ENCODE data around the gene CCR7. TPM values are rescaled to one million over a fixed set of nuclear protein-coding genes. Genes with fewer than 3 reads are reported as not detected.

CCR7 gene
- total and polyA plus RNA-seq, 2 experiments from 2014 or later = 0.68 TPM; not detected in 1

DNA sequence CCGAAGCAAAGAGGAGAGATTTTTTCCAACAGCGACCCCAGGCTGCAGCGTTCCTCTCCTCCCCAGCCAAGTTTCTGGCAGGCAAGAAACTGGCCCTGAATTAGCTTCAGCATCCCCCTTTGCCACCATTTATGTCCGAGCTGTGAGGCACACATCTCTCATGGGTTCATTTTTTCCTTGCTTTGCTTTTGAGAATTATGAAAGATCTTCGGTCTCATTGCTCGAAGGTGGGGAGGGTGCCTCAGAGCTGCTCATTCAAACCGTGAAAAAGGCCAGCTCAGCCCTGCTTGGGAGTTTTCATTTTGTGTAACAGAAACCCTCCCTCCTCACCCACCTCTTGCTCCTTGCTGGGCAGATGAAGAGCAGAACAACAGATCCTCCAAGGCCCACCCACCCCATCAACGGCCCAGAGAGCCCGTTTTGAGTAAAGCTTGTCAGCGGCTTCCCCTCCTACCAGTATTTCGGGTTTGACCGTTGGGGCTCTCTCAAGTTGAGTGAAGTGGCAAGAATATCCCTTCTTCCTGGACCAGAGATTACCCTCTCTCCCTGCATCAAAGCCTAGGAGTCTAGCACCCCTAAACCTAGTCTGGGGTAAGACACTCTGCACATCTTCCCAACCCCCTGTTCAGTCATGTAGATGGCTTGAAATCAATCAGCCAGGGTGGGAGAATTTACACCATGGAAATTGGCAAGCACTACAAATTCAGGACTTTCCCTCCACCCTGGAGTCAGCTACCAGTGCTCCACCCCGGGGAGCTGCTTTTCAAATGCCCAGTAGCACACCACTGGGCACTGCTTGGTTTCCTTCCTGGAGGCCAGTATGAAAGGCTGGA, 1.8 kb downstream of the CCR7 start:
- Histone ChIP-seq H3K9me2 (ENCODE audit: insufficient read depth) (no peaks in the 10 kb centered on the region), H3K27ac (no peak overlapping the region), H3K79me2 (ENCODE audit: insufficient read depth) (no peaks in the 10 kb centered on the region), H3F3A (ENCODE audit: insufficient read depth) (0 out of 2 replicates have a peak, but pooled peaks cover 4% of the 10 kb centered on the region), H3K27me3 (replicated peaks; ENCODE audit: insufficient read depth) (peaks cover 8% of the 10 kb centered on the region), H3K4me3 (no peak overlapping the region), H2AFZ (no peak overlapping the region), H4K20me1 (ENCODE audit: insufficient read depth) (no peaks in the 10 kb centered on the region), H3K9me3 (ENCODE audit: low read depth) (no peaks in the 10 kb centered on the region), H3K36me3 (ENCODE audit: low read depth) (no peaks in the 10 kb centered on the region), H3K9ac (no peak overlapping the region), H3K4me2 (ENCODE audit: unreplicated experiment) (no peak overlapping the region), H3K4me1 (ENCODE audit: insufficient read depth) (peaks cover 12% of the 10 kb centered on the region)
- TF ChIP-seq EZH2phosphoT487 (IDR thresholded peaks at IDR 0.05; ENCODE audit: insufficient read depth, low read depth) (no peak), EZH2 (IDR thresholded peaks at IDR 0.05; ENCODE audit: insufficient read depth, poor library complexity, severe bottlenecking) (no peak)
- in situ Hi-C loops (cut with MboI) = no loop called here
- 80% methylated on average over 13 of the region's 13 CpGs for WGBS, 2 experiments (ENCODE audit: low coverage in 1 of 2, low lambda C conversion rate in 2 of 2, missing lambda C conversion rate in 2 of 2)
- no peak for DNase-seq

DNA sequence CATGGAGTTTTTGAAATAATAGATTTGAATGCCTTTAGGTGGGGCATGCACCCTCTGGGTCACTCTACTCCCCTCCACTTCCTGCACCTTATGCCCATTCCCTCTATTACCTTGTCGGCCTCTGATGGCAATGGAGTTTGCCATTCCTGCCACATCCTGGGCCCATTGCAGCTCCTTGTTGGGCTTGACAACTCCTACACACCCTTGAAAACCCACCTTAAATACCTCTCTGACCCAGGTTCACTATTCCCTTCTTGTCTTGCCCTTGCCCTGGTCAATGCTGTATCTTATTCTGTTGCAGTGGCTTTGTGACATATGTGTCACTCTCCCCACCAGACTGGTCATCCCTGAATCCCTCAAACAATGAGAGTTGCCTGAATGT, 2.4 kb downstream of the CCR7 start:
- H3K9ac ChIP-seq = no peak overlapping the region
- no peak for TF ChIP-seq EZH2phosphoT487 (IDR thresholded peaks at IDR 0.05; ENCODE audit: insufficient read depth, low read depth)
- TF ChIP-seq EZH2 (IDR thresholded peaks at IDR 0.05; ENCODE audit: insufficient read depth, poor library complexity, severe bottlenecking) = no peak
- in situ Hi-C loops (cut with MboI) = no loop called here
- H3K27me3 ChIP-seq (replicated peaks; ENCODE audit: insufficient read depth) = peaks cover 8% of the 10 kb centered on the region
- no peaks in the 10 kb centered on the region for H3K36me3 ChIP-seq (ENCODE audit: low read depth)
- H3K4me2 ChIP-seq (ENCODE audit: unreplicated experiment) = no peak overlapping the region
- H2AFZ ChIP-seq = no peak overlapping the region
- H4K20me1 ChIP-seq (ENCODE audit: insufficient read depth) = no peaks in the 10 kb centered on the region
- WGBS, 2 experiments (ENCODE audit: low coverage in 1 of 2, low lambda C conversion rate in 2 of 2, missing lambda C conversion rate in 2 of 2) = 87 to 100% methylated on average over 1 of the region's 1 CpG
- no peaks in the 10 kb centered on the region for H3K9me2 ChIP-seq (ENCODE audit: insufficient read depth)
- no peaks in the 10 kb centered on the region for H3K79me2 ChIP-seq (ENCODE audit: insufficient read depth)
- H3K27ac ChIP-seq = no peak overlapping the region
- H3F3A ChIP-seq (ENCODE audit: insufficient read depth) = 0 out of 2 replicates have a peak, but pooled peaks cover 4% of the 10 kb centered on the region
- H3K9me3 ChIP-seq (ENCODE audit: low read depth) = no peaks in the 10 kb centered on the region
- peaks cover 12% of the 10 kb centered on the region for H3K4me1 ChIP-seq (ENCODE audit: insufficient read depth)
- no peak for DNase-seq
- H3K4me3 ChIP-seq = no peak overlapping the region

DNA sequence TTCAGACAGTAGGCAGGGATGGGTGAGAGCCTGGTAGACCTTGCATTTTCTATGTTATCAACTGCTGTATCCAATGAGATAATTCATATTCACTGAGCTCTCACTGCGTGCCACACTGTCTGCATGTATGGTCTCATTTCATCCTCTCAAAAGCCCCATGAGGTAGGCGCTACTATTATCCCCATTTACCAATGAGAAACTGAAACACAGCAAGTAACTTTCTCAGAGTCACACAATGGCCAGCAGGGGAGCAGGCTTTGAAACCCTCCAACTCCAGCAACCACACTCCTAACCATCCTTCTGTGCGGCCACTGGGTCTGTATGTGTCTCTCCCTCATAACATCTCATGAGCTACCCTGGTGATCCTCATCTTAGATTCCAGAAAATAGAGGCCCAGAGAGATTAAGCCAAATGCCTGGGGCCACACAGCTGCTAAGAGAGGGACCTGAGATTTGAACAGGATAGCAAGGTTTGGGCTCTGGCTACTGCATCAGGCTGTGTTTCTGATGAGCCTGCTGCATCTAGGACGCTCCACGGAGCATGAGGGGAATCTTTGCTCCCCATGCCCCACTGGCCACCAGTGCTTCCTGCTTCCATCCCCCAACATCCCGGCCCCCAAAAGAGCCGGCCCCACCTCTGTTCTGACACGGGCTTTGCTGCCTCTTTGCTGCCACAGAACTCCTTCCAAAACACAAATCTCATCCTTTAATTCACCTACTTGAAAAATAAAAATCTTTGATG, 3.2 kb downstream of the CCR7 start:
- Histone ChIP-seq H3K27ac (no peak overlapping the region), H3K9me3 (ENCODE audit: low read depth) (no peaks in the 10 kb centered on the region), H3K4me1 (ENCODE audit: insufficient read depth) (peaks cover 13% of the 10 kb centered on the region), H3K79me2 (ENCODE audit: insufficient read depth) (no peaks in the 10 kb centered on the region), H3F3A (ENCODE audit: insufficient read depth) (0 out of 2 replicates have a peak, but pooled peaks cover 4% of the 10 kb centered on the region), H3K9me2 (ENCODE audit: insufficient read depth) (no peaks in the 10 kb centered on the region), H3K36me3 (ENCODE audit: low read depth) (no peaks in the 10 kb centered on the region), H3K4me3 (no peak overlapping the region), H4K20me1 (ENCODE audit: insufficient read depth) (no peaks in the 10 kb centered on the region), H3K27me3 (replicated peaks; ENCODE audit: insufficient read depth) (peaks cover 2% of the 10 kb centered on the region; the same call in 1 of the 2 replicates), H3K4me2 (ENCODE audit: unreplicated experiment) (no peak overlapping the region), H2AFZ (no peak overlapping the region), H3K9ac (no peak overlapping the region)
- in situ Hi-C loops (cut with MboI) = no loop called here
- DNase-seq = peak; percentile 28
- WGBS, 2 experiments (ENCODE audit: low coverage in 1 of 2, low lambda C conversion rate in 2 of 2, missing lambda C conversion rate in 2 of 2) = 79 to 81% methylated on average over 8 of the region's 8 CpGs
- TF ChIP-seq EZH2 (IDR thresholded peaks at IDR 0.05; ENCODE audit: insufficient read depth, poor library complexity, severe bottlenecking) (no peak), EZH2phosphoT487 (IDR thresholded peaks at IDR 0.05; ENCODE audit: insufficient read depth, low read depth) (no peak)

DNA sequence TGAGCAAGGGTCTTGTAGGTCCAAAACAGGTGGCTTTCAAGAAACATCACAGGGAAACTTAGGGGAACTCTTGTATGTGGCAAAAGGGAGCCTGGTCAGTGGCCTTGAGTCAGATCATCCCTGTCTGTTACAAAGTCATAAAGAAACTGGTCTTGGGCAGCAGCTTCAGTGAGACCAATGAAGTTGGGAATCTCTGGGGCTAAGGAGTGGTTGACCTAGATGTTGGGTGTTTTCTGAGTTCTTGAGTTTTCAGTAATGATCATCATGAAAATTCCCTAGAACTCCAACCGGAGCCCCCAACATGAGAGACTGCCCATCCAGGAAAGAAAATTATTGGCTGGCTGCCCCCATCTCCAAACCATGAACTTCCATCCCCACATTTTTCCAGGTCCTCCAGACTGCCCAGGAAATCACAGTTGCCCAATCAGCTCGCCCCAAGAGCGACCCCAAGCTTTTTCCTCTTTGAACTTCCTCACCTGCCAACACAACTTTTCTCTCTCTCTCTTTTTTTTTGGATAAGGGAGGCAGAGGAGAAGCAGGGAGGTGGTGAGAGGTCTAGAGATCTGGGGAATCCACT, 3.9 kb downstream of the CCR7 start:
- Histone ChIP-seq H4K20me1 (ENCODE audit: insufficient read depth) (no peaks in the 10 kb centered on the region), H3K4me3 (no peak overlapping the region), H2AFZ (no peak overlapping the region), H3F3A (ENCODE audit: insufficient read depth) (0 out of 2 replicates have a peak, but pooled peaks cover 4% of the 10 kb centered on the region), H3K36me3 (ENCODE audit: low read depth) (no peaks in the 10 kb centered on the region), H3K9me3 (ENCODE audit: low read depth) (no peaks in the 10 kb centered on the region), H3K9ac (no peak overlapping the region), H3K27ac (no peak overlapping the region), H3K4me1 (ENCODE audit: insufficient read depth) (peaks cover 20% of the 10 kb centered on the region), H3K27me3 (replicated peaks; ENCODE audit: insufficient read depth) (no peaks in the 10 kb centered on the region), H3K79me2 (ENCODE audit: insufficient read depth) (no peaks in the 10 kb centered on the region), H3K9me2 (ENCODE audit: insufficient read depth) (no peaks in the 10 kb centered on the region), H3K4me2 (ENCODE audit: unreplicated experiment) (no peak overlapping the region)
- in situ Hi-C loops (cut with MboI) = no loop called here
- 90 to 96% methylated on average over 3 of the region's 3 CpGs for WGBS, 2 experiments (ENCODE audit: low coverage in 1 of 2, low lambda C conversion rate in 2 of 2, missing lambda C conversion rate in 2 of 2)
- TF ChIP-seq EZH2phosphoT487 (IDR thresholded peaks at IDR 0.05; ENCODE audit: insufficient read depth, low read depth) (no peak), EZH2 (IDR thresholded peaks at IDR 0.05; ENCODE audit: insufficient read depth, poor library complexity, severe bottlenecking) (no peak)
- no peak for DNase-seq

Data from GM23248 (cell line).